Suprapubic skin (tissue), 4 donors: ENCODE measurements around the gene ADAP2.

Source experiments
- CTCF ChIP-seq, 2 donors: fragments of 200-600 bp in 1 of 2; fragments of 450-650 bp in 1 of 2; sonication (generic) in 1 of 2; IDR thresholded peaks; one replicate each; pipeline ENCODE4 v1.5.1; 2016 to 2019; ENCODE audit warnings: antibody characterized with exemption in 2 of 2, mild to moderate bottlenecking in 1 of 2, moderate library complexity in 1 of 2
- POLR2A ChIP-seq, 2 donors: fragments of 450-650 bp; IDR thresholded peaks; one replicate each; pipeline ENCODE4 v1.6.1; 2017; ENCODE audit warnings: antibody characterized with exemption in 2 of 2, mild to moderate bottlenecking in 2 of 2, moderate library complexity in 2 of 2
- POLR2AphosphoS5 ChIP-seq, 3 donors: sonication (generic); formaldehyde crosslinking; IDR thresholded peaks; one replicate each; pipeline ENCODE4 v1.6.1; 2017; ENCODE audit warnings: antibody characterized with exemption in 3 of 3

- no peak for TF ChIP-seq CTCF (IDR thresholded peaks at IDR 0.05)
- no peak for TF ChIP-seq POLR2AphosphoS5 (IDR thresholded peaks at IDR 0.05)
- no peak for TF ChIP-seq POLR2A (IDR thresholded peaks at IDR 0.05)
These were observed 81.6 kb downstream of the ADAP2 start for GRCh38 chr17:31003225-31003866.
